Chondrocyte (in vitro differentiated cells): ENCODE results near the gene PIR. TPM values are rescaled to one million over a fixed set of nuclear protein-coding genes. Genes with fewer than 3 reads are reported as not detected.

Experiments
- DNase-seq: peaks from one replicate; pipeline ENCODE4 v3.0.0; 2021; ENCODE audit warnings: mixed read lengths, low spot score
- H3K27ac Mint-ChIP-seq: one replicate; pipeline ENCODE4 v1.8.0; 2021; ENCODE audit warnings: mild to moderate bottlenecking, moderate library complexity, mixed read lengths; ENCODE audit not compliant: unreplicated experiment
- H3K27me3 Mint-ChIP-seq: 2 replicates; pipeline ENCODE4 v1.8.0; 2021; ENCODE audit warnings: low read depth, mixed read lengths
- H3K36me3 Mint-ChIP-seq: 2 replicates; pipeline ENCODE4 v1.8.0; 2021; ENCODE audit warnings: low read depth, mixed read lengths
- H3K4me1 Mint-ChIP-seq: 2 replicates; pipeline ENCODE4 v1.8.0; 2021; ENCODE audit warnings: low read depth, mild to moderate bottlenecking, mixed read lengths
- H3K4me3 Mint-ChIP-seq: one replicate; pipeline ENCODE4 v1.8.0; 2021; ENCODE audit warnings: mild to moderate bottlenecking, moderate library complexity, mixed read lengths; ENCODE audit not compliant: unreplicated experiment
- H3K9me3 Mint-ChIP-seq: 2 replicates; pipeline ENCODE4 v1.8.0; 2021; ENCODE audit warnings: low read depth, mixed read lengths
- long read RNA-seq: library from polyadenylated mRNA; stranded (forward); transcript quantifications from one replicate; pipeline ENCODE4 v2.0.0, GENCODE V29; 2021
- total RNA-seq: library from RNA; stranded (reverse); gene quantifications from 3 replicates; pipeline ENCODE4 v1.2.1, GENCODE V29; 2021
- TF ChIP-seq, protein P1 (sequence below): fragments of 200-600 bp; sonication (generic); IDR thresholded peaks from 2 replicates; pipeline ENCODE4 v1.5.0; 2021; ENCODE audit warnings: antibody characterized with exemption, mild to moderate bottlenecking, moderate library complexity

Gene PIR
- total RNA-seq, result 13.3 to 37.5 TPM (median 13.4 TPM) in 3 replicates
- long read RNA-seq, transcript PIR-201 (10 exons, 1,282 nt), result major isoform, 14 of 15 reads
- long read RNA-seq, partial matches to known transcripts, result 0 of 15 reads
- long read RNA-seq, other reads (novel, unspliced or antisense), result 1 of 15 reads

DNA sequence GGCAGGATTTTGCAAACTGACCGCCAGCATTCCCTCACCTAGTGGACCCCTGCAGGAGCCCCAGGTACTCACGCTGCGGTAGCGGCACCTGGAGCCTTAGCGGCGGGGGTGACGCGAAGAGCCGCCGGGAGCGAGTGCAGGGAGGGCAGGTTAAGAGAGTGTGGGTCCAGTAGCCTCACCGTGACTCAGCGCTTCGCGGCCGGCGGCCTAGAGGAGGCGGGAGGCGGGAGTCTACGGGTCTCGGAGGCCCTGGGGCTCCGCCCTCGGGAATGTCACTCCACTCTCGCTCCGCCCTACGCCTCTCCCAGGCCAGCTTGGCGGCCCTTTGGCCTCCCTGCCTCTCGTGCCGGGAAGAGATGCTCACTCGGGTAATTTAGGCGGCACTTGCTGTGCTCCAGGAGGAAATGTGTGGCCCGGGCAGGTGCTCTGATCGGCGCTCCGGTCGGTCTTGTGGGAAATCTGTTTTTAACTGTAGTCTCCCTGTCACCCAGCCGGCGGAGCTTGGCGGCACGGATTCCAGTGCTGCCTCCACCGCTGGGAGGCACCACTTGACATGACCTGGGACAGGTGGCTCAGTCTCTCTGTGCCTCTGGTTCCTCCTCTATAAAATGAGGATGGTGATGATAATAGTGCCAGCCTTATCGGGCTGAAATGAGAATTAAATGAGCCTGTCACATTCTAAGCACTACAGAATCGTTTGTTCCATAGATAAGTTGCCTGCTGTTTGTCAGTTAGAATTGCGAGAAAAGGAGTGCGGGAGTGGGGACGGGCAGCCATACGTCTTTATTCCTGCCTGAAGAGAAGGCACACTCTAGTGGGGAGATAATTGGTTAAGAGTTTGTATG lies at the start of gene PIR:
Gene PIR (minus strand): TSS at position 216 of the 845 bp plus-strand sequence. CDS start 2,076 bp downstream, outside the sequence.
- peak; percentile 95 for DNase-seq
- Mint-ChIP-seq H3K27ac (peak within 1 kb of the TSS; percentile 85), H3K36me3 (peaks cover 6% of the 10 kb centered on the region), H3K27me3 (peaks cover 3% of the 10 kb centered on the region), H3K4me1 (peaks cover 21% of the 10 kb centered on the region), H3K4me3 (peak within 1 kb of the TSS; percentile 85), H3K9me3 (no peaks in the 10 kb centered on the region)
- TF ChIP-seq, protein P1, sequence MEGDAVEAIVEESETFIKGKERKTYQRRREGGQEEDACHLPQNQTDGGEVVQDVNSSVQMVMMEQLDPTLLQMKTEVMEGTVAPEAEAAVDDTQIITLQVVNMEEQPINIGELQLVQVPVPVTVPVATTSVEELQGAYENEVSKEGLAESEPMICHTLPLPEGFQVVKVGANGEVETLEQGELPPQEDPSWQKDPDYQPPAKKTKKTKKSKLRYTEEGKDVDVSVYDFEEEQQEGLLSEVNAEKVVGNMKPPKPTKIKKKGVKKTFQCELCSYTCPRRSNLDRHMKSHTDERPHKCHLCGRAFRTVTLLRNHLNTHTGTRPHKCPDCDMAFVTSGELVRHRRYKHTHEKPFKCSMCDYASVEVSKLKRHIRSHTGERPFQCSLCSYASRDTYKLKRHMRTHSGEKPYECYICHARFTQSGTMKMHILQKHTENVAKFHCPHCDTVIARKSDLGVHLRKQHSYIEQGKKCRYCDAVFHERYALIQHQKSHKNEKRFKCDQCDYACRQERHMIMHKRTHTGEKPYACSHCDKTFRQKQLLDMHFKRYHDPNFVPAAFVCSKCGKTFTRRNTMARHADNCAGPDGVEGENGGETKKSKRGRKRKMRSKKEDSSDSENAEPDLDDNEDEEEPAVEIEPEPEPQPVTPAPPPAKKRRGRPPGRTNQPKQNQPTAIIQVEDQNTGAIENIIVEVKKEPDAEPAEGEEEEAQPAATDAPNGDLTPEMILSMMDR, result peak; percentile 81

DNA sequence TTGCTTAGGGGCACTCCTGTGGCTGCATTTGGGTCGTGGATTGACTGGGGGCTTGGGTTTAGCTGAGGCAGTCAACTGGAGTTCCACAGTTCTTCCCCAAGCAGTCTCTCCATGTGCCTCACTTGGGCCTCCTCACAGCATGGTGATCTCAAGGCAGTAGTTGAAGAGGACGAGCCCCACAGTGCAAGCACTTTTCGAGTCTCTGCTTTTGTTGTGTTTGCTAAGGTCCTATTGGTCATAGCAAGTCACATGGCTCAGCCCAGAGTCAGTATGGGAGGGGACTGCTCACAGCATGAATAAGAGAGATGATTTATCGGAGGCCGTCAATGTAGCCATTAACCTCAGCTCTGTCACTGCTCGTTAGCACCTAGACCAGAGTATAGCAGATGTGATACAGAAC lies 37.2 kb upstream of the PIR start:
- Mint-ChIP-seq H3K4me3 (no peak overlapping the region), H3K4me1 (no peaks in the 10 kb centered on the region), H3K27me3 (peaks cover 11% of the 10 kb centered on the region), H3K36me3 (no peaks in the 10 kb centered on the region), H3K9me3 (no peaks in the 10 kb centered on the region), H3K27ac (no peak overlapping the region)
- no peak for DNase-seq
- TF ChIP-seq, protein P1, result no peak

DNA sequence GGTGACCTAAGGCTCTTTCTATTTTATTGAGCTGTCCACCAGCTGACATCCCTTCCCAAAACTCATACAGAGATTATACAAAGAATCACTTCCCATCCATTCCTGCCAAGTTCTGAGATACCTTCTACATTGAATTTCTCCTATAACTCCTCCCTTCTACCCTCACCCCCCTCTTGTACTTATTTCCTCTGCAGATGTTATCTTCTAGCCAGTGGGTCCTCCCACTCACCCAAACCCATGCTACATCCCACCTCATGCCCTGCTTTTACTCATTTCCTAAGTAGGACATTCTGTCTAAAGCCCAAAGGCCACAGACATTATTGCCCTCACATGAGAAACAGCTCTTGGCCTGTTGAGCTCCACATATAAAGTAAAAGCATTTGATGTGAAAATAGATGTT lies 36.0 kb upstream of the PIR start:
- no peaks in the 10 kb centered on the region for H3K36me3 Mint-ChIP-seq
- H3K9me3 Mint-ChIP-seq, result no peaks in the 10 kb centered on the region
- no peak overlapping the region for H3K4me3 Mint-ChIP-seq
- H3K27ac Mint-ChIP-seq, result no peak overlapping the region
- no peak for DNase-seq
- TF ChIP-seq, protein P1, result no peak
- H3K27me3 Mint-ChIP-seq, result peaks cover 11% of the 10 kb centered on the region
- peaks cover 5% of the 10 kb centered on the region for H3K4me1 Mint-ChIP-seq

GRCh38 chrX:15525664-15526416 lies 32.7 kb upstream of the PIR start:
- Mint-ChIP-seq H3K4me3 (no peak overlapping the region), H3K27me3 (peaks cover 6% of the 10 kb centered on the region), H3K36me3 (no peaks in the 10 kb centered on the region), H3K9me3 (no peaks in the 10 kb centered on the region), H3K4me1 (peaks cover 5% of the 10 kb centered on the region), H3K27ac (no peak overlapping the region)
- DNase-seq, result no peak
- TF ChIP-seq, protein P1, result no peak

DNA sequence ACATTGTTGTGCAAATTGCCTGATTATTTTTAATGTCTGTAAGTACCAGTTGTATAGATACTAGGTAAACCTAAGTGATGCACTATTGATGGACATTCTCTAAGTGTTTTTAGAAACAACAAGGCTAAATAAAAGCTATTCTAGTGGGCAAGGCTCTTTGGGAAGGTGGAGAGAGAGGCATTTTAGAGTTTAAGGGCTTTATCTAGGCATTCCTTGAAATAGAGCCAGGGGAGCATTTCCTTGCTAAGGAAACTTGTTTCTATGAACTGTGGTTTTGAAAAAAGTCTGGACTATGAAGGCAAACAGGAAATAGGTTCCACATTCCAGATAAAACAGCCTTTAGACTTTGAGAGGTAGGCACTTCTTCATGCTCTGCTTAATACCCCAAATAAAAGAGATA lies 31.3 kb upstream of the PIR start:
- DNase-seq, result no peak
- H3K9me3 Mint-ChIP-seq, result no peaks in the 10 kb centered on the region
- peaks cover 6% of the 10 kb centered on the region for H3K27me3 Mint-ChIP-seq
- TF ChIP-seq, protein P1, result no peak
- H3K4me3 Mint-ChIP-seq, result no peak overlapping the region
- H3K4me1 Mint-ChIP-seq, result peaks cover 5% of the 10 kb centered on the region
- no peaks in the 10 kb centered on the region for H3K36me3 Mint-ChIP-seq
- H3K27ac Mint-ChIP-seq, result no peak overlapping the region
